CD14-positive monocyte (primary cell): ENCODE data around the gene SLC27A5. TPM values are rescaled to one million over a fixed set of nuclear protein-coding genes. Genes with fewer than 3 reads are reported as not detected.
A peak's percentile ranks its signal among the peaks of the same experiment; 100 is the strongest.

Experiments
- DNase-seq, 3 donors: peaks; one replicate each; pipeline ENCODE4 v3.0.0-alpha.2; 2011 to 2022
- H2AFZ ChIP-seq: 2 replicates; pipeline ENCODE4 v1.6.0; 2012; ENCODE audit warnings: mild to moderate bottlenecking, low read depth, low read length, inconsistent platforms; ENCODE audit not compliant: insufficient read depth, poor library complexity, severe bottlenecking
- H3K27ac ChIP-seq, 2 donors: 1 replicate in 1 of 2; 2 replicates in 1 of 2; pipeline ENCODE4 v1.5.1; 2012 to 2013; ENCODE audit warnings: low read length in 2 of 2, control low read depth in 1 of 2, inconsistent platforms in 1 of 2, low read depth in 1 of 2, mild to moderate bottlenecking in 1 of 2
- H3K27me3 ChIP-seq, 2 donors: one replicate each; pipeline versions ENCODE4 v1.6.0 to v1.6.1; 2011 to 2013; ENCODE audit warnings: low read length in 2 of 2; ENCODE audit not compliant: control insufficient read depth in 2 of 2, insufficient read depth in 2 of 2
- H3K36me3 ChIP-seq, 2 donors: replicated peaks in 1 of 2; 1 replicate in 1 of 2; 2 replicates in 1 of 2; pipeline versions ENCODE4 v1.5.1 to v1.6.1; 2012 to 2013; ENCODE audit warnings: low read length in 2 of 2, control low read depth in 1 of 2, inconsistent platforms in 1 of 2, mild to moderate bottlenecking in 1 of 2; ENCODE audit not compliant: insufficient read depth in 2 of 2, control insufficient read depth in 1 of 2
- H3K4me1 ChIP-seq, 2 donors: 1 replicate in 1 of 2; 2 replicates in 1 of 2; pipeline versions ENCODE4 v1.5.1 to v1.6.1; 2012 to 2013; ENCODE audit warnings: low read length in 2 of 2, control low read depth in 1 of 2, inconsistent platforms in 1 of 2, mild to moderate bottlenecking in 1 of 2, moderate library complexity in 1 of 2; ENCODE audit not compliant: insufficient read depth in 2 of 2, control insufficient read depth in 1 of 2
- H3K4me2 ChIP-seq: replicated peaks from 2 replicates; pipeline ENCODE3; 2012; ENCODE audit warnings: low read length, moderate library complexity, mild to moderate bottlenecking; ENCODE audit not compliant: poor library complexity, severe bottlenecking; ENCODE audit errors: extremely low read depth
- H3K4me3 ChIP-seq, 3 experiments: fragments of 200-600 bp in 1 of 3; sonication (generic) in 1 of 3; replicated peaks in 1 of 3; 1 replicate in 2 of 3; 2 replicates in 1 of 3; pipeline ENCODE4 v1.5.1; 2011 to 2013; ENCODE audit warnings: low read length in 3 of 3, mild to moderate bottlenecking in 3 of 3, control low read depth in 2 of 3, low read depth in 2 of 3, inconsistent platforms in 1 of 3, moderate library complexity in 1 of 3
- H3K79me2 ChIP-seq: 2 replicates; pipeline ENCODE4 v1.6.0; 2012; ENCODE audit warnings: mild to moderate bottlenecking, control low read depth, inconsistent platforms, low read length, moderate library complexity; ENCODE audit not compliant: insufficient read depth
- H3K9ac ChIP-seq: 2 replicates; pipeline ENCODE4 v1.6.0; 2017; ENCODE audit warnings: low read length, mild to moderate bottlenecking; ENCODE audit not compliant: insufficient read depth, poor library complexity, severe bottlenecking
- H3K9me3 ChIP-seq, 2 donors: replicated peaks in 1 of 2; 1 replicate in 1 of 2; 2 replicates in 1 of 2; pipeline versions ENCODE4 v1.5.1 to v1.6.1; 2012 to 2013; ENCODE audit warnings: low read length in 2 of 2, control low read depth in 1 of 2; ENCODE audit not compliant: control insufficient read depth in 1 of 2, insufficient read depth in 1 of 2
- H4K20me1 ChIP-seq: 2 replicates; pipeline ENCODE4 v1.6.0; 2012; ENCODE audit warnings: mild to moderate bottlenecking, low read length, control low read depth, moderate library complexity; ENCODE audit not compliant: insufficient read depth
- H3K27ac Mint-ChIP-seq, 7 donors: one replicate each; pipeline ENCODE4 v1.8.0; 2020; ENCODE audit warnings: mild to moderate bottlenecking in 7 of 7, mixed read lengths in 7 of 7, moderate library complexity in 6 of 7, inconsistent platforms in 2 of 7
- H3K27me3 Mint-ChIP-seq, 3 donors: one replicate each; pipeline ENCODE4 v1.8.0; 2021 to 2022; ENCODE audit warnings: low read depth in 3 of 3, mild to moderate bottlenecking in 3 of 3, mixed read lengths in 3 of 3, moderate library complexity in 3 of 3, inconsistent platforms in 1 of 3
- H3K36me3 Mint-ChIP-seq, 2 donors: one replicate each; pipeline ENCODE4 v1.8.0; 2020; ENCODE audit warnings: mixed read lengths in 2 of 2, inconsistent platforms in 1 of 2, mild to moderate bottlenecking in 1 of 2
- H3K4me1 Mint-ChIP-seq: one replicate; pipeline ENCODE4 v1.8.0; 2020; ENCODE audit warnings: mild to moderate bottlenecking, mixed read lengths
- H3K4me3 Mint-ChIP-seq, 2 donors: one replicate each; pipeline ENCODE4 v1.8.0; 2020; ENCODE audit warnings: mild to moderate bottlenecking in 2 of 2, mixed read lengths in 2 of 2, moderate library complexity in 1 of 2
- H3K9me3 Mint-ChIP-seq, 7 donors: one replicate each; pipeline ENCODE4 v1.8.0; 2020 to 2022; ENCODE audit warnings: mixed read lengths in 7 of 7, mild to moderate bottlenecking in 6 of 7, moderate library complexity in 6 of 7, inconsistent platforms in 2 of 7
- WGBS: methylation state at CpG from one replicate; pipeline ENCODE4 v1.1.5; 2013; ENCODE audit warnings: missing lambda C conversion rate; ENCODE audit not compliant: insufficient coverage; 5-methylcytosine and 5-hydroxymethylcytosine counted together
- intact Hi-C, 2 donors: fragments of 100-400 bp; cut with micrococcal nuclease; formaldehyde crosslinking; loops; one replicate each; pipeline versions ENCODE4 v1.15.0 to v1.15.1; 2023
- polyA plus RNA-seq, 3 donors: library from polyadenylated mRNA; depleted of rRNA in 1 of 3; unstranded in 2 of 3; stranded (reverse) in 1 of 3; fragments of 300-500 nt in 2 of 3; fragments of >200 nt in 1 of 3; fragmentation: Illumina TruSeq in 2 of 3; gene quantifications; 1 replicate in 2 of 3; 2 replicates in 1 of 3; pipeline ENCODE4 v1.2.3, GENCODE V29; 2012 to 2021
- TF ChIP-seq, protein P1 (sequence below): fragments of 200-600 bp; IDR thresholded peaks from one replicate; pipeline ENCODE4 v1.8.0; 2022; ENCODE audit warnings: antibody characterized with exemption, mild to moderate bottlenecking

SLC27A5 gene
- polyA plus RNA-seq, 3 donors, result 1.5 to 2.9 (median 2.8) TPM

DNA sequence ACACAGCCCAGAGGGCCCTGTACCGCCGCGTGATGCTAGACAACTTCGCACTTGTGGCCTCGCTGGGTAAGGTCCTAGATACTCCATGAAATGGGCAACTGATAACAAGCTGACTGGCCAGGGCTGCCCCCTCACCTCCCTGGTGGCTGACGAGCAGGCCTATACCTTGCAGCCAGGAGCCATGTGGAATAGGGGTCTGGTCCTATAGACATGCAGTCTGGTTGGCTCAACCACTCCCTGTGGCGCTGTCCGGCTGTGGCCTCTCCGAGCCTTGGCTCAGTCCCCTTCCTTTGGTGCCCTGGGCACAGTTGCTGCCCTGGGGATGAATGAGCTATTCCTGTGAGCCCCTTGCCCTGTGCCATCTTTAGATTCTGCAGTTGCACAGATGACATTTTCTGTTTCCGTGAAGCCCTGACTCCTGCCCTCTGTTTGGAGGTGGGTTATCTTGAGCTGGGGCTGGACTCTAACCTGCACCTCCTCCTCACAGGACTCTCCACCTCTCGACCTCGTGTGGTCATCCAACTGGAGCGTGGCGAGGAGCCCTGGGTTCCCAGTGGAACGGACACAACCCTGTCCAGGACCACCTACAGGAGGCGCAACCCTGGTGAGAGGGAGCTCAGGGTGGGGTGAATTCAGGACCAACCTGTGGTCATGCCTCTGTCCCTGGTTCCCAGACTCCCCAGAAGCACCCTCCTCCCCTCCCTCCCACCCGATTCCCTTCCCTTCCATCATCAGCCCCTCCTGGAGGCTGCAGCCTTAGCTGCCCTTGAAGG lies 42.4 kb downstream of the SLC27A5 start:
- H3K27ac ChIP-seq, result no peak overlapping the region
- H3K9ac ChIP-seq, result no peak overlapping the region
- H3K9me3 ChIP-seq, result no peaks in the 10 kb centered on the region
- Mint-ChIP-seq H3K4me3 (no peak overlapping the region), H3K9me3 (peaks cover 0 to 9% (median 3%) of the 10 kb centered on the region in 7 donors), H3K4me1 (peaks cover 21% of the 10 kb centered on the region), H3K27me3 (peaks cover 3 to 9% (median 5%) of the 10 kb centered on the region in 3 donors), H3K36me3 (peaks cover 33 to 38% of the 10 kb centered on the region in 2 donors), H3K27ac (no peak overlapping the region)
- intact Hi-C loops, result no loop called here
- H3K79me2 ChIP-seq, result peaks cover 15% of the 10 kb centered on the region
- H3K36me3 ChIP-seq, result peaks cover 31 to 34% of the 10 kb centered on the region in 2 donors
- H3K4me2 ChIP-seq, result no peak overlapping the region
- peaks cover 22 to 26% of the 10 kb centered on the region in 2 donors for H3K4me1 ChIP-seq
- no peaks in the 10 kb centered on the region for H3K27me3 ChIP-seq
- no peak overlapping the region for H3K4me3 ChIP-seq
- no peaks in the 10 kb centered on the region for H4K20me1 ChIP-seq
- DNase-seq, result no peak
- WGBS, result 98% methylated on average over 9 of the region's 17 CpGs
- TF ChIP-seq, protein P1, sequence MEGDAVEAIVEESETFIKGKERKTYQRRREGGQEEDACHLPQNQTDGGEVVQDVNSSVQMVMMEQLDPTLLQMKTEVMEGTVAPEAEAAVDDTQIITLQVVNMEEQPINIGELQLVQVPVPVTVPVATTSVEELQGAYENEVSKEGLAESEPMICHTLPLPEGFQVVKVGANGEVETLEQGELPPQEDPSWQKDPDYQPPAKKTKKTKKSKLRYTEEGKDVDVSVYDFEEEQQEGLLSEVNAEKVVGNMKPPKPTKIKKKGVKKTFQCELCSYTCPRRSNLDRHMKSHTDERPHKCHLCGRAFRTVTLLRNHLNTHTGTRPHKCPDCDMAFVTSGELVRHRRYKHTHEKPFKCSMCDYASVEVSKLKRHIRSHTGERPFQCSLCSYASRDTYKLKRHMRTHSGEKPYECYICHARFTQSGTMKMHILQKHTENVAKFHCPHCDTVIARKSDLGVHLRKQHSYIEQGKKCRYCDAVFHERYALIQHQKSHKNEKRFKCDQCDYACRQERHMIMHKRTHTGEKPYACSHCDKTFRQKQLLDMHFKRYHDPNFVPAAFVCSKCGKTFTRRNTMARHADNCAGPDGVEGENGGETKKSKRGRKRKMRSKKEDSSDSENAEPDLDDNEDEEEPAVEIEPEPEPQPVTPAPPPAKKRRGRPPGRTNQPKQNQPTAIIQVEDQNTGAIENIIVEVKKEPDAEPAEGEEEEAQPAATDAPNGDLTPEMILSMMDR, result no peak
- H2AFZ ChIP-seq, result no peak overlapping the region

DNA sequence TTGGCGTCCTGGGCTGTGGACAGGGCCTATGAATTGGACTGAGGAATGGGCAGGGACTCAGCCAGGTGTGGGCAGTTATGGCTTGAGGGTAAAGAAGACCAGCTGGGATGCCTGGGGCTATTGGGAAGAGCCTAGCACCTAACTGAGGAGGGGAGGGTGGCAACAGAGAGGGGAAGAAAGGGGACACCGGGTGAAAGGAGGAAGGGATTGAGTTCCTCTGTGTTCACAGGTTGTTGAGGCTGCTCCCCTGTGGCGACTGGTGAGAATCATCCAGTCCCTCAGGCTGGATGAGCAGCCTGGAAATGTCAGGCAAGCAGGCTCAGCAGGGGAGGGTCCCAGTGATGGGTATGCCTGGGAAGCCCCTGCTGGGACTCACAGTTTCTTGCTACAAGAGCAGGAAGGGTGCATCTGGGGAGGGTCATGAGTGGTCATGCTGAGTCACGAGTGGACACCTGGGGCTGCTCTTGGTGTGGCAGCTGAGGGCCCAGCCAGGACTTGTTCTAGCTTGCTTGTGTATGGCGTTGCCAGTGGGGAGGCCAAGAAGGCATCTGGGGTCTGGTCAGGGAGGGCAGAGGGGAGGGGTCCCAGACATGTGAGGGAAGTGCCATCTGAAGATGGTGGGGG lies 43.5 kb downstream of the SLC27A5 start:
- peaks cover 24 to 29% of the 10 kb centered on the region in 2 donors for H3K4me1 ChIP-seq
- Mint-ChIP-seq H3K4me1 (peaks cover 24% of the 10 kb centered on the region), H3K9me3 (peaks cover 0 to 9% (median 3%) of the 10 kb centered on the region in 7 donors), H3K27ac (peak overlapping the region in 5 of 7 donors; percentile 16 to 70 (median 52)), H3K27me3 (peaks cover 5 to 9% (median 6%) of the 10 kb centered on the region in 3 donors), H3K36me3 (peaks cover 32 to 38% of the 10 kb centered on the region in 2 donors), H3K4me3 (peak overlapping the region; percentile 74 to 87)
- H3K27ac ChIP-seq, result no peak overlapping the region
- TF ChIP-seq, protein P1, result no peak
- peak overlapping the region; percentile 15 for H3K4me2 ChIP-seq
- H3K9me3 ChIP-seq, result no peaks in the 10 kb centered on the region
- H2AFZ ChIP-seq, result no peak overlapping the region
- peaks cover 31 to 34% of the 10 kb centered on the region in 2 donors for H3K36me3 ChIP-seq
- no peak for DNase-seq
- no peaks in the 10 kb centered on the region for H3K27me3 ChIP-seq
- peaks cover 15% of the 10 kb centered on the region for H3K79me2 ChIP-seq
- H4K20me1 ChIP-seq, result no peaks in the 10 kb centered on the region
- 67% methylated on average over 5 of the region's 5 CpGs for WGBS
- intact Hi-C loops, result no loop called here
- no peak overlapping the region for H3K4me3 ChIP-seq
- no peak overlapping the region for H3K9ac ChIP-seq
